ENCODE data around the gene PDE11A. TPM values are rescaled to one million over a fixed set of nuclear protein-coding genes. Genes with fewer than 3 reads are reported as not detected.
A peak's percentile ranks its signal among the peaks of the same experiment; 100 is the strongest.

Gene PDE11A
- total RNA-seq, 2 donors from 2014 or later, result 1.8 to 1.9 TPM

DNA sequence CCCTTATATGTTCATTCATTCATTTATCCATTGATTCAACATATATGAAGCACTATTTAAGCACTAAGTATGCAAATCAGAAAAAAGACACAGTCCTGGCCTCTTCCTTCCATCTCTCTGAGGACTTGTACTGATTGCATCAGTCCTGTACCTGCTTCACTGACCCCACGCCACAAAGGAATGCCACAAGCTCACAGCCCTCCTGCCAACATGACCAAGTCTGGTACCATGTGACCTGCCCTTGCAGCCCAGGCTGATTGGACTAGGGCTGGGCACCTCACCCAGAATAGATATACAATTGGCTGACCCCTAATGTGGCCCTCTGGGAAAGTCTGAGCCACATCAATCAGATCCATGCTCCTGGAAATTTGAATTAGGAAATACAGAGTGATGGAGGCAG lies 483.4 kb downstream of the PDE11A start:
- intact Hi-C loops (cut with DNase I, micrococcal nuclease), result no loop called here
- ATAC-seq (no peak), DNase-seq (no peak)

DNA sequence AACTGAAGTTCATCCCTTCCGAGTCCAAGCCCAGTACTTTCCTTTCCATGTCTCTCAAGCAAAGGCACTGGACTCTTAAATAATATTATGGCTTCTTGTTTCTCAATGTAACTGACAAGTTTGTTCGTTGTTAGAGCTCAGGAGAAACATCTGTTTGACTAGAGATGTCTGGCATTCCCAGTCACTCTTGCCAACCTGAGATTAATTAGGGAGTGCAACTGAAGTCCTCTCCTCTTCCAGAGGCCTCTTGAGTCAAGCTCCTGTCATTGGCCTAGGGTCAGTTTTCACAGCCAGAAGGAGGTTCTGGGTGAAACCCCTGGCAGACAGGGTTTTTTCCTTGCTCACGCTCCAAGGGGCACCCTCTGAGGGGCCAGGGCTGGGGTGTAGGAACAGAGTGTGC lies 483.9 kb downstream of the PDE11A start:
- DNase-seq, result no peak
- intact Hi-C loops (cut with DNase I, micrococcal nuclease), result no loop called here
- ATAC-seq, result no peak

DNA sequence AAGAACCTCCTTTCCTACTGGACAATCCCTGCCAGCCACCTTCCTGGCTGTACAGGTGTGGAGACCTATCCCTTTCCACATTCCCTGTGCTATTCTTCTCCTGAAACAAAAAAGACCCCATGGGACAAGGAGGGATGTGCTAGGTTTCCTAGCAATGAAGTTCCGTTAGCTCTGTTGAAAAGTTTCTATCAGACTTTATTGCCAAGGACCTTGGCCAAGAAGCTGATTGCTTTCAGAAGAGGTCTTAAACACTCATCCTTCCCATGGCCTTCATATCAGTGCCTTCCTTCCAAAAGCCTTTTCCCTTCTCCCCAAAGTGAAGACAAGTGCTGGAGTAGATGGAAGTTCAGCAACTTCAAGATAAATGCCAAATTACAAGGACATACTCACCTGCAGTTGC lies 485.2 kb downstream of the PDE11A start:
- intact Hi-C loops (cut with DNase I, micrococcal nuclease), result no loop called here
- DNase-seq, result no peak
- no peak for ATAC-seq

DNA sequence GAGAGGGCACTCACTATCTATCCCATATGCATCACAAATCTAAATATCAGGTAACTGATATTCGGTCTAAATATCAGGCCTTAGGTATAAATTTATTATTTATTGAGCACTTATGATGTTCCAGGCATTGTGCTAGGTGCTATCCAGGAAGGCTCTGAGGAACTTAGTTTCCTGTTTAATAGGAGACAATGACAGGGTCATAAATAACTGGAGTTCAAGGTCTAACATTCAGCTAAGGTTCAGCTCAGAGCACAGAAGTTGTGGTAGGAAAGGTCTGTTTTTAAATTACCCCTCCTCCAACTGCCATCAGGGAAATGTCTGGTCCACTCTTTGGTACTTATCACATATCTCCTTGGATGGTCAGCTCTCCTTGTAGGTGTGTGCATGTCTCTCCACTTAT lies 486.4 kb downstream of the PDE11A start:
- intact Hi-C loops (cut with DNase I, micrococcal nuclease), result no loop called here
- DNase-seq, result no peak
- no peak for ATAC-seq

DNA sequence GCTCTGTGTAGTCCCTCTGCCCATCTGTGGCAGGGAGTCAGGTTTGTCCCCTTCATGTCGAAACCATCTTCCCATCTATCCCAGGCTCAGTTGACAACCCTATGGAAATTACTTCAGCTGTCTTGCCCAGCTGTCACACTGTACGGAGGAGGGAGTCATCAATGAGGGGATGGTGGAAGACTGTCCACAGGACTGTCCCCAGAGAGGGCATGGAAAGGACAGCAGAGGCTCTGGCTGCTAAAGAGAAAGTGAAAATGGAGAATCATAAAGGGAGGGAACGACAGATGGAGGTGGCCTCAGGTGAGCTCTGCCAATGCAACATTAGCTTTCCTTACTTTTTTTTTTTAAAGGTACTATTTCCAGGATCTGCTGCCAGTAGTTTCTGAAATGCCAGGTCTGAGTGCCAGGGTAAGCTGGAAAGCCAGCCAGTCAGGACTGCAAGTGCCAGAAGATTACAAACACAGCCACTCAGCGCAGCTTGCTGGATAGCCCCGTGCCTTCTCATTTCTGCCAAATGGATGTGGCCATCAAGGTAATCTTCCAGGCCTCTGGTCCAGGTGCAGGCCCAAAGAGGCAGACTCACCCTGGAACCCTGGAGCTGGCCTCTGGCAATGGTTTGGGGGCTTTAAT lies 487.2 kb downstream of the PDE11A start:
- ATAC-seq, result peak; percentile 86

DNA sequence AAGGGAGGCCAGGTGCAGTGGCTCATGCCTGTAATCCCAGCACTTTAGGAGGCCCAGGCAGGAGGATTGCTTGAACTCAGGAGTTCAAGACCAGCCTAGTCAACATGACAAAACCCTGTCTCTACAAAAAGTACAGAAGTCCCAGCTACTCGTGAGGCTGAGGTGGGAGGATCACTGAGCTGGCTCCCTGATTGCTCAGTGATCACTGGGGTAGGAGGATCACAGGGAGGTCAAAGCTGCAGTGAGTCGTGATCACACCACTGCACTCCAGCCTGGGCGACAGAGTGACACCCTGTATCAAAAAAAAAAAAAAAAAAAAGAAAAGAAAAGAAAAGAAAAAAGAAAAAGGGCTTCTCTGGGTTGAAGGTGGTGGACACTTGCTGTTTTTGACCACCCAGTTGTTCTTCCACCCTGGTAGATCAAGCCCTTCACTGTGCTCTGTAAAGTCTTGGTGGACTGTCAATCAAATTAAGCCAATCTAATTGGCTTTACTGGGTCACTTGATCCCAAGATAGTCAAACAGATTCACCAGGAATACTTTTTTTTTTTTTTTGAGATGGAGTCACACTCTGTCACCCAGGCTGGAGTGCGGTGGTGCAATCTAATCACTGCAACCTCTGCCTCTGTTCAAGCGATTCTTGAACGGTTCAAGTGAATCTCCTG lies 488.4 kb downstream of the PDE11A start:
- ATAC-seq, result no peak
- intact Hi-C loops (cut with DNase I, micrococcal nuclease), result no loop called here
- no peak for DNase-seq

More for the DNA sequence above, 487.2 kb downstream of the PDE11A start:
- intact Hi-C loops (cut with DNase I, micrococcal nuclease), result no loop called here
- no peak for DNase-seq

DNA sequence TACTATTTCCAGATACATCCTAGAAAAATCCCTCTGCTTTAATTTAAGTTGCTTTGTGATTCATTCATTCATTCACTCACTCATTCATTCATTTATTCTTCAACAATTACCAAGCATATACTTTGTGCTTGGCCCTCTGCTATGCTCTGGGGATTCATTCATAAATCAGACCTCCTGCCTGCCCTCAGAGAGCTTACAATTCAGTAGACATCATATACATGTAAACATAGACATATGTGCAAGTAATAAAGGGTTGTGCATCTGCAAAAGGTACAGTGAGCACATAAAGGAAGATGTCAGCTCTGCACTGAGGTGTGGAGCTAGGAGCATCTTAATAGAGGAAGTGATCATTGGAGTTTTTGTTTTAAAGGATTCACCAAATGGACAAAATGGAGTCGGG lies 490.6 kb downstream of the PDE11A start:
- ATAC-seq, result no peak
- no peak for DNase-seq
- intact Hi-C loops (cut with DNase I, micrococcal nuclease), result no loop called here

DNA sequence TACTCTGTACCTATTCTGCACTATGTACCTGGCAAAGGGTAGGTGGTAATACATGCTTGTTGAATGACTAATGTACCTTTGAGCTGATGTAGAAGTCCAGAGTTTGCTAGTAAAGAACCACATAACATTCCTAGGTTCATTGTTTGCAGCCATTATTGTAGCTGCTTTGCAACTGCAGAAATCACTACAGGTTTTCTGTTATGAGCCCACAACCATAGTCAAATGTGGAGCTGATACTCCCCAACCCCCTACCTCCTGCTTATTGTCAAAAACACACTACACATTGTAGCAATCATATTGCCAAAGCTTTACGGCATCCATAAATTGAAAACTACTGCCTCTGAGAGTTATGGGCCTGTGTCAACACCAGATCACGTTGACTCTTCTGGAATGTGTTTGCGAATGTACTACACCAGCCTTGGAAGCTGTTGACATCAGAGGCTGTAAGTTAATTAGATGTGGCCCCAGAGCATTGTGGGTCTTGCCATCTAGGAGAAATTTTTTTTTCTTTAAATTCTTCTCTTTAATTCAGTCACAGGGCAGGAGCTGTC lies 493.0 kb downstream of the PDE11A start:
- ATAC-seq (peak; percentile 94), DNase-seq (no peak)
- intact Hi-C loops (cut with DNase I, micrococcal nuclease), result no loop called here

DNA sequence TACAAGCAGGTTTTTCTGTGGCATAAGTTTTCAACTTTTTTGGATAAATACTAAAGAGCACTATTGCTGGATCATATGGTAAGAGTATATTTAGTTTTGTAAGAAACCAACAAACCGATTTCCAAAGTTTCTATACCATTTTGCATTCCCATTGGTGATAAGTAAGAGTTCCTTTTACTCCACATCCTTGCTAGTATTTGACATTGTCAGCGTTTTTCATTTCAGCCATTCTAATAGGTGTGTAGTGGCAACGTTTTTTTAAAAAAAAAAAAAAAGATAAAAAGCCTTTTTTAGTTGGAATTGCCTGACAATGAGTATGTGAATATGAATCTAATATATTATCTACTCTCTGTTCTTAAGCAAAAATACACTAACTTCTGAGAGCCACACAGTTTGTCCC lies 494.1 kb downstream of the PDE11A start:
- ATAC-seq, result no peak
- DNase-seq, result no peak
- intact Hi-C loops (cut with DNase I, micrococcal nuclease), result no loop called here

DNA sequence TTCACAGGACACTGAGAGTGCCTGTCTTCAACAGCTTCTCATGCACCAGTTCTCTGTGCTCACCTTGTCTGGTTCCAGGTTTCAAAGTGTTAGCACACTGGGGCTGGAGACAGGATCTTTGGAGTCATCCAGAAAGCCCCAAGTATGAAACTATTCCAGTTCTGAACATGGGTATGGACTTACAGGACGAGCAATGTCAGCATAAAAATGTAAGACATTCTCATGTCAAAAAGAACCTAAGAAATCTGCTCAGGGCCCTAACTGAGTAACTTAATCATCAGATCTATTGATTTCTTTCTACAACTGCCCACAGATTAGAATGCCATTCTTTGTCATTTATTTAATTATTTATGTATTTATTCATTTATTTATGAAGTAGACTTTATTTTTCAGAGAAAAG lies 495.5 kb downstream of the PDE11A start:
- DNase-seq, result no peak
- intact Hi-C loops (cut with DNase I, micrococcal nuclease), result no loop called here
- ATAC-seq, result no peak

DNA sequence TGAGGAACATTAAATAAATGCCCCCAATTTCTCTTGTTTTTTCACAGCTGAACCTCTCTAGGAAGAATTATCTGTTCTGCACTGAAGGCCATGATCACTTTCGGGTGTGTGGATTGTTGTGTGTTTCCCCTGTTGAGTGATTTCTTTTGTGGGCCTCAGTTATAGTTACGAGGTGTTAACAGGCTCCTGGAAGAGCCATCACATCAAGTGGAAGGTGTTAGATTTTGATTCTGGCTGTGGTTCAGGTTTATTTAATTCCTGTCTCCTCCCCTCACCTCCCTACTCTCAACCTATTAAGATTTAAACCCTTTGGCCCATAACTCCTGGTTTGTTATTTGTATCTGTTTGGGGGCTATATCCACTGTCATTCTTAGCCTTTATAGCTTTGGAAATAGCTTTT lies 497.2 kb downstream of the PDE11A start:
- ATAC-seq (no peak), DNase-seq (no peak)
- intact Hi-C loops (cut with DNase I, micrococcal nuclease), result no loop called here

DNA sequence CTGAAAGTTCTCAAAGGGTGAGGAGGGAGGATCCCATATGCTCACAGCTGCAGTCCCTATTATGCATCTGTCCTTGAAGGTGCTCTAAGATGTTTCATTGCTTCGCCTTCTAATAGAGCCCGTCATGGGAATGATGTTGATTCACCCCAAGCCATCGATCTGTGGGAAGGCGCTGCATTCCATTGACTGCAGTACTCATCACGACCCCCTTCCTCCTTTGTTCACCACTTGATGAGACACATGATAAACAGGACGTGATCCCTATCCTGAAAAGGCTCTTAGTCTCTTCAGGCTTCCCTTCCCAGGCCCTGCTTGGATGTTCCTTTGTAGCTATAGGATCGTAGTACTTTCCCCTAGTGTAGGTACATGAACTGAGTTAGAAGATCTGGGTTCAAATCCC lies 498.2 kb downstream of the PDE11A start:
- intact Hi-C loops (cut with DNase I, micrococcal nuclease), result no loop called here
- no peak for ATAC-seq
- DNase-seq, result no peak

Other genes with a start within 250 kb of the PDE11A start
- 10 to 100 TPM; 12.9 to 15.9 TPM for gene RBM45, start 39.7 kb upstream of the PDE11A start, total RNA-seq
- 1 to 10 TPM; 1.8 to 1.9 TPM for gene OSBPL6, start 121.7 kb upstream of the PDE11A start, total RNA-seq